Kidney (tissue), 14 donors: Measurements from ENCODE around the gene UBE4A. TPM values are rescaled to one million over a fixed set of nuclear protein-coding genes. Genes with fewer than 3 reads are reported as not detected.

Source experiments
- DNase-seq, 5 donors: peaks; one replicate each; pipeline ENCODE4 v3.0.0-alpha.2; 2013 to 2020
- FAIRE-seq: peaks from 2 replicates; lab custom pipeline; 2012; peaks lifted over from hg19 to GRCh38; lab: Jason Lieb, UNC
- H3K27ac ChIP-seq, 2 donors: one replicate each; pipeline ENCODE4 v1.7.0; 2013; ENCODE audit warnings: low read depth in 2 of 2, low read length in 2 of 2, inconsistent platforms in 1 of 2
- H3K27me3 ChIP-seq: one replicate; pipeline ENCODE4 v1.7.1; 2013; ENCODE audit warnings: low read length, inconsistent platforms; ENCODE audit not compliant: control insufficient read depth, insufficient read depth
- H3K36me3 ChIP-seq, 3 donors: one replicate each; pipeline versions ENCODE4 v1.7.0 to v1.7.1; 2013; ENCODE audit warnings: low read length in 3 of 3, control low read depth in 1 of 3, inconsistent platforms in 1 of 3; ENCODE audit not compliant: insufficient read depth in 3 of 3, control insufficient read depth in 2 of 3
- H3K4me1 ChIP-seq, 3 donors: one replicate each; pipeline versions ENCODE4 v1.7.0 to v1.7.1; 2013; ENCODE audit warnings: low read length in 3 of 3, inconsistent platforms in 1 of 3, low read depth in 1 of 3; ENCODE audit not compliant: control insufficient read depth in 2 of 3, insufficient read depth in 2 of 3
- H3K4me3 ChIP-seq, 3 donors: one replicate each; pipeline versions ENCODE4 v1.7.0 to v1.8.1; 2013; ENCODE audit warnings: low read length in 3 of 3, control low read depth in 1 of 3, inconsistent platforms in 1 of 3
- H3K9ac ChIP-seq, 3 donors: one replicate each; pipeline versions ENCODE4 v1.7.0 to v1.7.1; 2013; ENCODE audit warnings: low read length in 3 of 3, control low read depth in 1 of 3, inconsistent platforms in 1 of 3
- H3K9me3 ChIP-seq, 3 donors: one replicate each; pipeline versions ENCODE4 v1.7.0 to v1.7.1; 2013; ENCODE audit warnings: low read length in 3 of 3, control low read depth in 1 of 3, inconsistent platforms in 1 of 3; ENCODE audit not compliant: control insufficient read depth in 2 of 3, insufficient read depth in 1 of 3
- intact Hi-C: fragments of 100-400 bp; cut with DNase I; formaldehyde crosslinking; loops from one replicate; pipeline ENCODE4 v1.11.1; 2022
- polyA plus RNA-seq: library from polyadenylated mRNA; stranded (reverse); fragments of 350-450 nt; fragmentation: Illumina TruSeq; extraction: RNeasy Lipid Tissue Mini Kit (QIAGEN cat#74804); gene quantifications from one replicate; pipeline ENCODE4 v1.2.3, GENCODE V29; 2014; ENCODE audit warnings: low read depth, low replicate concordance; ENCODE audit not compliant: insufficient read depth
- total RNA-seq: library from RNA; stranded (reverse); fragmentation: NEBNext Ultra II Directional; extraction: Animal tissue kit (Norgen Biotek cat#: 25700); gene quantifications from one replicate; pipeline ENCODE4 v1.2.1, GENCODE V29; 2021
- TF ChIP-seq, protein P1 (sequence below): IDR thresholded peaks from 3 replicates; pipeline ENCODE4 v1.5.1; 2012; ENCODE audit warnings: mild to moderate bottlenecking, moderate library complexity, borderline replicate concordance; ENCODE audit not compliant: insufficient read depth; ENCODE audit errors: extremely low read depth
- donor health status: control.
- donor health status: control.
- donor health status: control.
- donor health status: control.
- donor health status: control.
- donor health status: DM: yes; HTN: yes; CAD: no.
- donor health status: Normal renal cell carcinoma (clear cell type).

The UBE4A gene
- total and polyA plus RNA-seq, 2 donors from 2014 or later = 11.2 to 39.2 TPM

DNA sequence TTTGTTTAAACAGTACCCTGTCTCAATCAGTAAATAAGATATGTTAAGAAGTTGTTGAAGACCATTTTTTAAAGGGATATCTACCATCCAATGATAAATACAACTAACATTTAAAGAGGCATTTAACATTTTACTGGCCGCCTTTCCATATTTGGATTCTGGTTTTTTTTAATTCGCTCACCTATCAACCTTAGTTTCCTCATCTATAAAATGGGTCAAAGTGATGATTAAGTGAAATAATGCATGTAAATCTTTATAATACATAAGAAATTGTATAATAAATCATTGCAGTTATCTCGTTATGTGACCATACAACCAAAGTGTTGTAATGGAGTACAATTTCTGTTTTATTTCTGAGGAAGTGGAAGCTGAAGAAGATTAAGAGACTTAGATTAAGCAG, 24.3 kb downstream of the UBE4A start:
- H3K27ac ChIP-seq = no peak overlapping the region
- no peaks in the 10 kb centered on the region for H3K27me3 ChIP-seq
- H3K4me1 ChIP-seq = no peaks in the 10 kb centered on the region
- no peak overlapping the region for H3K9ac ChIP-seq
- TF ChIP-seq, protein P1, sequence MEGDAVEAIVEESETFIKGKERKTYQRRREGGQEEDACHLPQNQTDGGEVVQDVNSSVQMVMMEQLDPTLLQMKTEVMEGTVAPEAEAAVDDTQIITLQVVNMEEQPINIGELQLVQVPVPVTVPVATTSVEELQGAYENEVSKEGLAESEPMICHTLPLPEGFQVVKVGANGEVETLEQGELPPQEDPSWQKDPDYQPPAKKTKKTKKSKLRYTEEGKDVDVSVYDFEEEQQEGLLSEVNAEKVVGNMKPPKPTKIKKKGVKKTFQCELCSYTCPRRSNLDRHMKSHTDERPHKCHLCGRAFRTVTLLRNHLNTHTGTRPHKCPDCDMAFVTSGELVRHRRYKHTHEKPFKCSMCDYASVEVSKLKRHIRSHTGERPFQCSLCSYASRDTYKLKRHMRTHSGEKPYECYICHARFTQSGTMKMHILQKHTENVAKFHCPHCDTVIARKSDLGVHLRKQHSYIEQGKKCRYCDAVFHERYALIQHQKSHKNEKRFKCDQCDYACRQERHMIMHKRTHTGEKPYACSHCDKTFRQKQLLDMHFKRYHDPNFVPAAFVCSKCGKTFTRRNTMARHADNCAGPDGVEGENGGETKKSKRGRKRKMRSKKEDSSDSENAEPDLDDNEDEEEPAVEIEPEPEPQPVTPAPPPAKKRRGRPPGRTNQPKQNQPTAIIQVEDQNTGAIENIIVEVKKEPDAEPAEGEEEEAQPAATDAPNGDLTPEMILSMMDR = no peak
- H3K4me3 ChIP-seq = no peak overlapping the region
- FAIRE-seq (no peak), DNase-seq (no peak)
- peaks cover 14 to 79% (median 46%) of the 10 kb centered on the region in 3 donors for H3K36me3 ChIP-seq
- H3K9me3 ChIP-seq = no peaks in the 10 kb centered on the region
- intact Hi-C loops = no loop called here

DNA sequence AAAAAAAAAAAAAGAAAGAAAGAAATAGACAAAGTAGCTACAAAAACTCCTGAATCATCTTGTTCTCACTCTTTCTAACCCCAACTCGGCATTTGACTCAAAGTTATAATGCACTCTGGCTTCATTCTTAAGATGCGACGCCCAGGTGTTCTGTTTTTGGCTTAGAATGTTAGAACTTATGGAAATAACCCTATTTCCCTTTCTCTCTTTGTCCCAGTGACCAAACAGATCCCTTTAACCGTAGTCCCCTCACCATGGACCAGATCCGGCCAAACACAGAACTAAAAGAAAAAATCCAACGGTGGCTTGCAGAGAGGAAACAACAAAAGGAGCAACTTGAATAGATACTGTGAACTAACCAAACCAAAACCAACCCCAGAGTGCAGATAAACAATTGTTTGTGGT, 36.7 kb downstream of the UBE4A start:
- Histone ChIP-seq H3K9ac (no peak overlapping the region), H3K36me3 (peaks cover 4 to 18% (median 11%) of the 10 kb centered on the region in 3 donors), H3K27me3 (no peaks in the 10 kb centered on the region), H3K27ac (no peak overlapping the region), H3K4me3 (no peak overlapping the region), H3K9me3 (no peaks in the 10 kb centered on the region), H3K4me1 (peaks cover 0 to 4% (median 0%) of the 10 kb centered on the region in 3 donors)
- intact Hi-C loops = no loop called here
- DNase-seq = no peak
- no peak for FAIRE-seq
- TF ChIP-seq, protein P1 = no peak

DNA sequence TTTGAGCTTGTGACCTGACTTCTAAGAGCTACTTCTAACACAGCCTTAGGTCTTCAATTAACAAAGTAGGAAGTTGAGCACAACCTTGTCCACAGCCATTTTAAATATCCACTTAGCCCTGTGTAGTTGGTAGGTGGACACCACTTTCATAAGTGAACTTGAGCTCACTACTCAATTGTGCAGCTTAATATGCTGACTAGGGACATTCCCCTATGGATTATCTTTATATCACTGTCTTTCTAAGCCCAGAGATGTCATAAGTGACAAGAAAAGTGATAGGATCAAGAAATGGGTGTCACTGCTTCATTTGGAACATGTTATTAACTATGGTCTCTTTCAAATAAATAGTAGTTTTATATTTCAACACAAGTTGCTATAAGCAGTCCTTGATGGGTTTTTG, 38.0 kb downstream of the UBE4A start:
- DNase-seq = no peak
- no peak overlapping the region for H3K27ac ChIP-seq
- peaks cover 0 to 4% (median 0%) of the 10 kb centered on the region in 3 donors for H3K4me1 ChIP-seq
- FAIRE-seq = no peak
- TF ChIP-seq, protein P1 = no peak
- no peak overlapping the region for H3K4me3 ChIP-seq
- no peak overlapping the region for H3K9ac ChIP-seq
- H3K9me3 ChIP-seq = no peaks in the 10 kb centered on the region
- peaks cover 4 to 13% (median 5%) of the 10 kb centered on the region in 3 donors for H3K36me3 ChIP-seq
- no peaks in the 10 kb centered on the region for H3K27me3 ChIP-seq
- intact Hi-C loops = no loop called here
